Embryonic facial prominence (tissue), 1 donor: ENCODE data around the gene MAML3.

Experiments used
- DNase-seq: peaks from one replicate; pipeline ENCODE4 v3.0.0-alpha.2; 2016; ENCODE audit errors: extremely low spot score

MAML3 gene

GRCh38 chr4:140156529-140157171, 2.7 kb upstream of the MAML3 start:
- DNase-seq: no peak

- no peak for DNase-seq
Observed at GRCh38 chr4:140154572-140154891, 548 bp upstream of the MAML3 start.

- no peak for DNase-seq
Observed at GRCh38 chr4:140153419-140153717, 616 bp downstream of the MAML3 start.

- peak; percentile 31 for DNase-seq
Observed at GRCh38 chr4:140152751-140153418, 1.1 kb downstream of the MAML3 start.

GRCh38 chr4:140152013-140152703, 1.8 kb downstream of the MAML3 start:
- DNase-seq: peak; percentile 64

- peak; percentile 88 for DNase-seq
Observed at GRCh38 chr4:140151699-140152012, 2.3 kb downstream of the MAML3 start.

- DNase-seq: peak; percentile 89
Observed at GRCh38 chr4:140150886-140151698, 2.9 kb downstream of the MAML3 start.

GRCh38 chr4:140150636-140150885, 3.4 kb downstream of the MAML3 start:
- no peak for DNase-seq

GRCh38 chr4:140149846-140150635, 3.9 kb downstream of the MAML3 start:
- peak; percentile 32 for DNase-seq

- DNase-seq: no peak
Observed at GRCh38 chr4:140144050-140144449, 9.9 kb downstream of the MAML3 start.

- no peak for DNase-seq
Observed at GRCh38 chr4:140141210-140141835, 12.7 kb downstream of the MAML3 start.

GRCh38 chr4:140140566-140140965, 13.4 kb downstream of the MAML3 start:
- DNase-seq: no peak

- DNase-seq: no peak
Observed at GRCh38 chr4:140138428-140138827, 15.6 kb downstream of the MAML3 start.

- DNase-seq: no peak
Observed at GRCh38 chr4:140137671-140138070, 16.3 kb downstream of the MAML3 start.

GRCh38 chr4:140136509-140136908, 17.5 kb downstream of the MAML3 start:
- no peak for DNase-seq

GRCh38 chr4:140135529-140136088, 18.4 kb downstream of the MAML3 start:
- no peak for DNase-seq

GRCh38 chr4:140134746-140135425, 19.1 kb downstream of the MAML3 start:
- no peak for DNase-seq

GRCh38 chr4:140133576-140133975, 20.4 kb downstream of the MAML3 start:
- no peak for DNase-seq

- DNase-seq: no peak
Observed at GRCh38 chr4:140131675-140132229, 22.2 kb downstream of the MAML3 start.

GRCh38 chr4:140130677-140131076, 23.3 kb downstream of the MAML3 start:
- DNase-seq: no peak
